GM12873 (cell line): ENCODE measurements around the gene HOXA13.

Source experiments
- TF ChIP-seq, protein P1 (sequence below): IDR thresholded peaks from 2 replicates; pipeline ENCODE4 v1.5.1; 2012; ENCODE audit warnings: low read depth, mild to moderate bottlenecking, moderate library complexity, low read length, control low read depth; ENCODE audit not compliant: insufficient read depth; ENCODE audit errors: missing control alignments

Gene HOXA13

GRCh38 chr7:27192546-27193334 is 7.2 kb downstream of the HOXA13 start:
- TF ChIP-seq, protein P1, sequence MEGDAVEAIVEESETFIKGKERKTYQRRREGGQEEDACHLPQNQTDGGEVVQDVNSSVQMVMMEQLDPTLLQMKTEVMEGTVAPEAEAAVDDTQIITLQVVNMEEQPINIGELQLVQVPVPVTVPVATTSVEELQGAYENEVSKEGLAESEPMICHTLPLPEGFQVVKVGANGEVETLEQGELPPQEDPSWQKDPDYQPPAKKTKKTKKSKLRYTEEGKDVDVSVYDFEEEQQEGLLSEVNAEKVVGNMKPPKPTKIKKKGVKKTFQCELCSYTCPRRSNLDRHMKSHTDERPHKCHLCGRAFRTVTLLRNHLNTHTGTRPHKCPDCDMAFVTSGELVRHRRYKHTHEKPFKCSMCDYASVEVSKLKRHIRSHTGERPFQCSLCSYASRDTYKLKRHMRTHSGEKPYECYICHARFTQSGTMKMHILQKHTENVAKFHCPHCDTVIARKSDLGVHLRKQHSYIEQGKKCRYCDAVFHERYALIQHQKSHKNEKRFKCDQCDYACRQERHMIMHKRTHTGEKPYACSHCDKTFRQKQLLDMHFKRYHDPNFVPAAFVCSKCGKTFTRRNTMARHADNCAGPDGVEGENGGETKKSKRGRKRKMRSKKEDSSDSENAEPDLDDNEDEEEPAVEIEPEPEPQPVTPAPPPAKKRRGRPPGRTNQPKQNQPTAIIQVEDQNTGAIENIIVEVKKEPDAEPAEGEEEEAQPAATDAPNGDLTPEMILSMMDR: no peak

DNA sequence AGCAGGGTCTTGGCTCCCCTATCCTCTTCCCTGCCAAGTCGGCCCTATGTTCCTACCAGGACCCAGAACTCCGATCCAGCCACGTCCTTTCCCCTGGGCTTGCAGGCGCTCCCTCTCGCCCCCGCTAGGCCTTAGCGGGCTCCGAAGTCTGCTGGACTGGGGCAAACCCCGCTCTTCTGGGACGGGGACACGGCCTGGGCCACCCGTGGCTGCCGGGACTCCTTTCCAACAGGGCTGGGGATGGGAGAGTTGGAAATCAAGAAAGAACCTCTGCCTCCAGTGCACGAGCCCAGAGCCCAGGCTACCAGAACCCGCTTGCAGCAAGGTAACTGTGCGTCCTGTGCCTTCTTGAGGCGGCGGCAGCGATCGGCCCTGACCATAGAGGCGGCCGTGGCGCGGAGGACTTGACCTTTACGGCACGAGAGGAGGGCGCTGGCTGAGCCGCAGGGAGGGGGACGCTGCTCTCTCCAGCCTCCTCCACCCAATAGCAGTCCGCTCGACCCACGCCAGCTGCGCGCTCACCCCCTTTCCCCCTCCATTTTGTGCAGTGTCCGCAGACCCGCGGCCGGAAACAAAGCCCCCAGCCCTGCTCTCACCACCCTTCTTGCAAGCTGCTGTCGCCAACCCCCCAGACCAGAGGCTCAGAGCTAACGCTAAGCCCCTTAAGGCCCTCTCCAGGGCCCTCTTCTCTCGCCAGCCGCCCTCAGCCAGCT is 7.9 kb downstream of the HOXA13 start:
- TF ChIP-seq, protein P1: no peak

GRCh38 chr7:27191161-27191731 is 8.6 kb downstream of the HOXA13 start:
- TF ChIP-seq, protein P1: no peak

DNA sequence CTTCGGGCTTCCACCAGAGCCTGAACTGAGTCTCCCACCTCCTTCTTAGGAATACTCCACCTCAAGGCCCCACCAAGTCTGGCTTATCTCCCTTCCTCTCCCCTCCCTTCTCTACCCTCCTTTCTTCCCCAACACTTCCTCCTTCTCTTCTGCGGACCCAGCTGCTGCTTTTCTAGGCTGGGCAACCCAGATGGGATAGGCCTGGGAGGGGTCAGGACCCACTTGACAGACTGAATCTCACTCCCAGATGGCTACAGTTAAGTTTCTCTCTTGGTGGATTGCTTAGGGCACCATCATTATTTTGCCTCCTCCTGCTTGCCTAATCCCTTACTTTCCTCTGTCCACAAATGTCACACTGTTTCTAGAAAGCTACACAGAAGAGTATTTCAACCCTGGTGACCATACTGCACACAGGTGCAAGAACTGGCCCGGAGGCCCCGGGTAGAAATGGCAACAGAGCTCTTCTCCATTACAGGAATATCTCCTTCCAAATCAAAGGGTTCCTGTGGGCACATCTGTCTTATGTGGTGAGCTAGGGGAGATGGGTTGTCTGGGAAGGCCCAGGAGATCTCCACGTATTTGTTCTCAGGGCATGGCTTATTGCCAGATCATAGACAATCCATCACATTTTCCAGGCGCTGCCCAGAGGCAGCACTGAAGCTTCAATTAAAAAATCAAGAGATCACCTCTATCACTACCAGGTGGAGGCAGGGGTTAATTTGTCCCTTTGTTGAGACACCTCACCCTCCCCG is 9.7 kb downstream of the HOXA13 start:
- TF ChIP-seq, protein P1: no peak

- TF ChIP-seq, protein P1: no peak
Observed at GRCh38 chr7:27189295-27189996, 10.4 kb downstream of the HOXA13 start.

- TF ChIP-seq, protein P1: no peak
Observed at GRCh38 chr7:27188386-27189294, 11.3 kb downstream of the HOXA13 start.
